ENCODE measurements around the gene SIK2.

Gene SIK2

DNA sequence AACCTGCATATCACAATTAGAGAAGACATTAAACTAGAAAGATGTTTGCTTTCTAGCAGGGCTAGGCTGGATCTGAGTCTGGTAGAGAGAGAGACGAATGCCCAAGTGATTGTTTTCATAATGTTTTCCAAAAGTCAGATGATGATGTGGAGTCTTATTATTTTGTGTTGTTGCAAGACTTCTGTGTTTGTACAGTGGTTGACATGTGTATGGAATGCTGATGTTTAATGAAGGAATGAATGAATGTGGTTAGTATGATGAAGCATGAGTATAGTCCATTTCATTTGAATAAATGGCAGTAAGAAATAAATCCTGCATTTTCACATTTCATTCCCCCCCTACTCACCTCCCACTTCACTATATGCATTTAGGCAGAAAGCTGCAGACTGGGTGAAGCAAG is 94.3 kb downstream of the SIK2 start:
- DNase-seq (ENCODE audit: low read depth, low spot score) = peak; percentile 35
- TF ChIP-seq, protein P1, sequence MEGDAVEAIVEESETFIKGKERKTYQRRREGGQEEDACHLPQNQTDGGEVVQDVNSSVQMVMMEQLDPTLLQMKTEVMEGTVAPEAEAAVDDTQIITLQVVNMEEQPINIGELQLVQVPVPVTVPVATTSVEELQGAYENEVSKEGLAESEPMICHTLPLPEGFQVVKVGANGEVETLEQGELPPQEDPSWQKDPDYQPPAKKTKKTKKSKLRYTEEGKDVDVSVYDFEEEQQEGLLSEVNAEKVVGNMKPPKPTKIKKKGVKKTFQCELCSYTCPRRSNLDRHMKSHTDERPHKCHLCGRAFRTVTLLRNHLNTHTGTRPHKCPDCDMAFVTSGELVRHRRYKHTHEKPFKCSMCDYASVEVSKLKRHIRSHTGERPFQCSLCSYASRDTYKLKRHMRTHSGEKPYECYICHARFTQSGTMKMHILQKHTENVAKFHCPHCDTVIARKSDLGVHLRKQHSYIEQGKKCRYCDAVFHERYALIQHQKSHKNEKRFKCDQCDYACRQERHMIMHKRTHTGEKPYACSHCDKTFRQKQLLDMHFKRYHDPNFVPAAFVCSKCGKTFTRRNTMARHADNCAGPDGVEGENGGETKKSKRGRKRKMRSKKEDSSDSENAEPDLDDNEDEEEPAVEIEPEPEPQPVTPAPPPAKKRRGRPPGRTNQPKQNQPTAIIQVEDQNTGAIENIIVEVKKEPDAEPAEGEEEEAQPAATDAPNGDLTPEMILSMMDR (IDR thresholded peaks at IDR 0.05; ENCODE audit: low read depth, low read length) = no peak
- H3K4me3 ChIP-seq (ENCODE audit: low read depth, low read length) = no peak overlapping the region
- in situ Hi-C loops (cut with HindIII; ENCODE audit: low sequenced_read_pairs) = no loop called here

DNA sequence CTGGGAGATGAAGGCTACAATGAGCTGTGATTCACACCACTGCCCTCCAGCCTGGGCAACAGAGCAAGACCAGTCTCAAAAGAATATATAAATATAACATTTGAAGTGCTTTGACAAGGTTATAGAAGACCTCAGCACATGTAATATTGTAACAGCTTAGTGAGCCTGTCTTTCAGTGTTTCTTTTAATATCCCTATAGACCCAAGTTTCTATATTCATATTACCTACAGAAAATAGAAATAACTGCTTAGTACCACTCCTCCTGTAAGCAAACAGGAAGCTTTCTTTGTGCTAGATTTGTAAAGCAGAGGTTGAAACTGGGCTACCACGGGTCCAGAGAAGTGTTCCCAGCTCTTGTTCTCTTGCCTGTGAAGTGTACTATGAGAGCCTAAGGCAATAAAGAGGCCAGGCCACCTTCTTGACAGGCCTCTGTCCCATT is 95.7 kb downstream of the SIK2 start:
- in situ Hi-C loops (cut with HindIII; ENCODE audit: low sequenced_read_pairs) = no loop called here
- TF ChIP-seq, protein P1 (IDR thresholded peaks at IDR 0.05; ENCODE audit: low read depth, low read length) = no peak
- no peak for DNase-seq (ENCODE audit: low read depth, low spot score)

GRCh38 chr11:111698852-111699559 is 96.8 kb downstream of the SIK2 start:
- DNase-seq (ENCODE audit: low read depth, low spot score) = no peak
- H3K4me3 ChIP-seq (ENCODE audit: low read depth, low read length) = no peak overlapping the region
- in situ Hi-C loops (cut with HindIII; ENCODE audit: low sequenced_read_pairs) = no loop called here
- TF ChIP-seq, protein P1 (IDR thresholded peaks at IDR 0.05; ENCODE audit: low read depth, low read length) = no peak

More for the DNA sequence above, 95.7 kb downstream of the SIK2 start:
- no peak overlapping the region for H3K4me3 ChIP-seq (ENCODE audit: low read depth, low read length)

DNA sequence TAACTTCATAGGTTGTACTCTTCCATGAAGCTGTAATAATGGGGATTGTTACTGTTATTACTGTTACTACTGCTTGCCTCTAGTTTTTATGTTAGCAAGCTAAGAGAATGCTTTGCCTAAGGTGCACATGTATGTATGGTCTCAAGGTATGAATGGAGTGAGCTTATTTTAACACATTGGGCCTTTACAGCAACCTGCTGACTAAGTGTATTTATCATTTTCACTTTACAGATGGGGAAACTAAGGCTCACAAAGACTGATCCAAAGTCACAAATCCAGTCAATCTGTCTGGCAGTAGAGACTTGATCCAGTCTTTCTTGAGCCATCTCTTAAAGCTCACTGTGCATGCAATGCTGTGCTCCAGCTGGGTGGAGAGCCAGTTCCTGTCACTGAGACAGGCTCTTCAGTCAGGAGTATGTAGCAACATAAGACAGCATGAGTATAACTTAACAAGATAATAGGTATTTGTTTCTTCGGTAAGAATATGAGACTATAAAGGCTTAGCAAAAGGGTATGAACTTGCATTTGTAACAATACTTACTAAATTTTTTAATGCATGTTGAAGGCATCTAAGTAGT is 97.4 kb downstream of the SIK2 start:
- TF ChIP-seq, protein P1 (IDR thresholded peaks at IDR 0.05; ENCODE audit: low read depth, low read length) = no peak
- in situ Hi-C loops (cut with HindIII; ENCODE audit: low sequenced_read_pairs) = no loop called here
- no peak for DNase-seq (ENCODE audit: low read depth, low spot score)
- no peak overlapping the region for H3K4me3 ChIP-seq (ENCODE audit: low read depth, low read length)

- TF ChIP-seq, protein P1 (IDR thresholded peaks at IDR 0.05; ENCODE audit: low read depth, low read length) = no peak
- H3K4me3 ChIP-seq (ENCODE audit: low read depth, low read length) = no peak overlapping the region
- no peak for DNase-seq (ENCODE audit: low read depth, low spot score)
- in situ Hi-C loops (cut with HindIII; ENCODE audit: low sequenced_read_pairs) = no loop called here
Observed at GRCh38 chr11:111700162-111700561, 97.9 kb downstream of the SIK2 start.

DNA sequence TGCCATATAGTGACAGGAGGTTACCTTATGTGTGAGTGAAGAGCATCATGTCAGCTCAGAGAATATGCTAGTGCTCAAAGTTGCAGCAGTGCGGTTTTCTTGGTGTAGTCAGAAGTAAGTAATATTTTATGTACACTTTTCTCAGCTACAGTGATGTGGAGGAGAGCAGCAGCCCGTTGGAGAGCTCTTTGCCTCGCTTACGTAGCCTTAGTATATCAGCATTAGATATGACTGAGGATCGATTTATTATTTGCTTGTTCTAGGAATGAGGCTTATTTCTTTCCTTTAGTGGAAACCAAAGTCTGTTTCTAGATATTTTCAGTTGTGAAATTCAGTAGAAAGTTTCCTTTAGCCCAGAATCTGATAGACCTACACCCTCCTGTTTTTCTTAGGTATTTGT is 100.4 kb downstream of the SIK2 start:
- H3K4me3 ChIP-seq (ENCODE audit: low read depth, low read length) = no peak overlapping the region
- DNase-seq (ENCODE audit: low read depth, low spot score) = no peak
- TF ChIP-seq, protein P1 (IDR thresholded peaks at IDR 0.05; ENCODE audit: low read depth, low read length) = no peak
- in situ Hi-C loops (cut with HindIII; ENCODE audit: low sequenced_read_pairs) = no loop called here
